GM23338 (cell line): ENCODE results near the gene TRIO. TPM values are rescaled to one million over a fixed set of nuclear protein-coding genes. Genes with fewer than 3 reads are reported as not detected.
A peak's percentile ranks its signal among the peaks of the same experiment; 100 is the strongest.

ENCODE experiments used
- ATAC-seq: fragments of 200-7000 bp; cut with Tn5 transposase; 3 replicates; pipeline ENCODE4 v1.9.1; 2020
- DNase-seq: peaks from one replicate; pipeline ENCODE4 v3.0.0-alpha.2; 2015; ENCODE audit warnings: low spot score
- H2AFZ ChIP-seq: fragments of 200-600 bp; sonication (generic); 2 replicates; pipeline ENCODE4 v1.8.0; 2016; ENCODE audit warnings: antibody characterized with exemption, mild to moderate bottlenecking, moderate library complexity
- H3F3A ChIP-seq: fragments of 200-600 bp; sonication (generic); replicated peaks from 2 replicates; pipeline ENCODE4 v1.8.0; 2017; ENCODE audit warnings: antibody characterized with exemption, mixed run types, low read depth
- H3K27ac ChIP-seq: fragments of 200-600 bp; sonication (generic); 2 replicates; pipeline ENCODE4 v1.6.1; 2016; ENCODE audit warnings: low read depth
- H3K27me3 ChIP-seq: fragments of 200-600 bp; sonication (generic); 2 replicates; pipeline ENCODE4 v1.8.0; 2016; ENCODE audit warnings: mild to moderate bottlenecking, mixed run types, moderate library complexity; ENCODE audit not compliant: insufficient read depth
- H3K36me3 ChIP-seq: fragments of 200-600 bp; sonication (generic); 2 replicates; pipeline ENCODE4 v1.8.0; 2016; ENCODE audit warnings: mild to moderate bottlenecking; ENCODE audit not compliant: insufficient read depth
- H3K4me1 ChIP-seq: fragments of 200-600 bp; sonication (generic); 2 replicates; pipeline ENCODE4 v1.8.0; 2016; ENCODE audit warnings: mild to moderate bottlenecking, moderate library complexity; ENCODE audit not compliant: insufficient read depth
- H3K4me2 ChIP-seq: fragments of 200-600 bp; sonication (generic); 2 replicates; pipeline ENCODE4 v1.7.1; 2017; ENCODE audit warnings: mixed run types
- H3K4me3 ChIP-seq: fragments of 200-600 bp; sonication (generic); 2 replicates; pipeline ENCODE4 v1.6.1; 2016; ENCODE audit warnings: mixed run types
- H3K79me2 ChIP-seq: fragments of 200-600 bp; sonication (generic); replicated peaks from 2 replicates; pipeline ENCODE4 v1.8.0; 2017; ENCODE audit warnings: mild to moderate bottlenecking; ENCODE audit not compliant: insufficient read depth
- H3K9me2 ChIP-seq: fragments of 200-600 bp; sonication (generic); 2 replicates; pipeline ENCODE4 v1.8.0; 2017; ENCODE audit not compliant: insufficient read depth
- H4K20me1 ChIP-seq: fragments of 200-600 bp; sonication (generic); replicated peaks from 2 replicates; pipeline ENCODE4 v1.8.0; 2017; ENCODE audit warnings: mild to moderate bottlenecking; ENCODE audit not compliant: insufficient read depth
- H3K27ac Mint-ChIP-seq: 2 replicates; pipeline ENCODE4 v1.8.0; 2020; ENCODE audit warnings: inconsistent platforms, mild to moderate bottlenecking, moderate library complexity, mixed read lengths
- H3K27me3 Mint-ChIP-seq: 3 replicates; pipeline ENCODE4 v1.8.0; 2022; ENCODE audit warnings: low read depth, mild to moderate bottlenecking, moderate library complexity, mixed read lengths, inconsistent platforms; ENCODE audit not compliant: insufficient read depth, poor library complexity
- H3K36me3 Mint-ChIP-seq: 3 replicates; pipeline ENCODE4 v1.8.0; 2021; ENCODE audit warnings: low read depth, mild to moderate bottlenecking, inconsistent platforms, moderate library complexity, mixed read lengths
- H3K4me1 Mint-ChIP-seq: 3 replicates; pipeline ENCODE4 v1.8.0; 2020; ENCODE audit warnings: mild to moderate bottlenecking, inconsistent platforms, mixed read lengths
- H3K4me3 Mint-ChIP-seq: 3 replicates; pipeline ENCODE4 v1.8.0; 2021; ENCODE audit warnings: moderate library complexity, mild to moderate bottlenecking, inconsistent platforms, mixed read lengths
- H3K9me3 Mint-ChIP-seq: 3 replicates; pipeline ENCODE4 v1.8.0; 2020; ENCODE audit warnings: moderate library complexity, mild to moderate bottlenecking, inconsistent platforms, mixed read lengths
- CREB1 ChIP-seq: fragments of 250-450 bp; sonication (Bioruptor Pico); IDR thresholded peaks from 2 replicates; pipeline ENCODE4 v1.5.0; 2020; ENCODE audit warnings: low read depth, mild to moderate bottlenecking, moderate library complexity
- ETS1 ChIP-seq: IDR thresholded peaks from 2 replicates; pipeline ENCODE4 v1.6.1; 2016; ENCODE audit warnings: antibody characterized with exemption
- EZH2 ChIP-seq: fragments of 200-600 bp; sonication (generic); IDR thresholded peaks from one replicate; pipeline ENCODE4 v1.8.0; 2017; ENCODE audit warnings: antibody characterized with exemption, mild to moderate bottlenecking, low read depth; ENCODE audit not compliant: unreplicated experiment
- EZH2phosphoT487 ChIP-seq: fragments of 200-600 bp; sonication (generic); IDR thresholded peaks from one replicate; pipeline ENCODE4 v1.8.1; 2018; ENCODE audit warnings: antibody characterized with exemption; ENCODE audit not compliant: unreplicated experiment
- JUNB ChIP-seq: IDR thresholded peaks from one replicate; pipeline ENCODE4 v1.6.1; 2016; ENCODE audit warnings: antibody characterized with exemption; ENCODE audit not compliant: unreplicated experiment
- NANOG ChIP-seq: IDR thresholded peaks from 2 replicates; pipeline ENCODE4 v1.6.1; 2016; ENCODE audit warnings: antibody characterized with exemption, borderline replicate concordance
- POLR2AphosphoS5 ChIP-seq: IDR thresholded peaks from 2 replicates; pipeline ENCODE4 v1.6.1; 2016; ENCODE audit warnings: antibody characterized with exemption, low read depth
- STAT1 ChIP-seq: IDR thresholded peaks from one replicate; pipeline ENCODE4 v1.6.1; 2016; ENCODE audit warnings: antibody characterized with exemption; ENCODE audit not compliant: unreplicated experiment
- ZNF114 ChIP-seq: fragments of 250-450 bp; sonication (Bioruptor Pico); IDR thresholded peaks from 2 replicates; pipeline ENCODE4 v1.5.0; 2020; ENCODE audit warnings: mild to moderate bottlenecking, moderate library complexity
- ZNF331 ChIP-seq: fragments of 250-450 bp; sonication (Bioruptor Pico); IDR thresholded peaks from 2 replicates; pipeline ENCODE4 v1.5.0; 2020; ENCODE audit warnings: low read depth, mild to moderate bottlenecking, moderate library complexity
- polyA plus RNA-seq: library from polyadenylated mRNA; unstranded; fragments of >200 nt; fragmentation: Nextera tagmentation; extraction: Ambion mirVana; gene quantifications from 2 replicates; pipeline ENCODE4 v1.2.1, GENCODE V29; 2016
- total RNA-seq: library from RNA; depleted of rRNA; stranded (reverse); fragments of >200 nt; shearing (Covaris generic); gene quantifications from 2 replicates; pipeline ENCODE4 v1.2.3, GENCODE V29; 2014
- TF ChIP-seq, protein P1 (sequence below): fragments of 250-450 bp; sonication (Bioruptor Pico); IDR thresholded peaks from 2 replicates; pipeline ENCODE4 v1.5.0; 2020; ENCODE audit warnings: mild to moderate bottlenecking, moderate library complexity
- TF ChIP-seq, protein P2 (sequence below): IDR thresholded peaks from one replicate; pipeline ENCODE4 v1.6.1; 2018; ENCODE audit warnings: antibody characterized with exemption; ENCODE audit not compliant: unreplicated experiment
- TF ChIP-seq, protein P3 (sequence below), 2 experiments: fragments of 200-600 bp in 1 of 2; sonication (generic) in 1 of 2; conservative IDR thresholded peaks; 2 replicates each; pipeline versions ENCODE4 v1.5.1 to v1.6.1; 2016 to 2017; ENCODE audit warnings: antibody characterized with exemption in 2 of 2, low read depth in 2 of 2, mild to moderate bottlenecking in 2 of 2, moderate library complexity in 1 of 2

TRIO gene
- total and polyA plus RNA-seq, 2 experiments from 2014 or later: 13.8 to 113 TPM

- H3K27ac ChIP-seq: peak overlapping the region; percentile 34
- H3K4me1 ChIP-seq: peaks cover 9% of the 10 kb centered on the region; the same call in 1 of the 2 replicates
- no peaks in the 10 kb centered on the region for H3K27me3 ChIP-seq
- no peaks in the 10 kb centered on the region for H3K27me3 Mint-ChIP-seq
- DNase-seq: no peak
- peaks cover 3% of the 10 kb centered on the region; the same call in 1 of the 2 replicates for H4K20me1 ChIP-seq
- peaks cover 16% of the 10 kb centered on the region; the same call in 2 of the 3 replicates for H3K36me3 Mint-ChIP-seq
- H3K79me2 ChIP-seq: no peaks in the 10 kb centered on the region
- no peak overlapping the region for H2AFZ ChIP-seq
- no peaks in the 10 kb centered on the region for H3K36me3 ChIP-seq
- no peak overlapping the region for H3K4me3 Mint-ChIP-seq
- H3K27ac Mint-ChIP-seq: 0 out of 2 replicates have a peak overlapping the region, but pooled peaks have one; percentile 87
- no peaks in the 10 kb centered on the region; the same call in 2 of the 3 replicates for H3K9me3 Mint-ChIP-seq
- no peak overlapping the region for H3K4me2 ChIP-seq
- no peak overlapping the region for H3K4me3 ChIP-seq
- peaks cover 47% of the 10 kb centered on the region for H3K4me1 Mint-ChIP-seq
- TF ChIP-seq POLR2AphosphoS5 (no peak), ETS1 (no peak), JUNB (no peak), EZH2 (no peak), STAT1 (no peak), NANOG (no peak), ZNF331 (CRISPR knock-in tag) (no peak), ZNF114 (no peak), CREB1 (CRISPR knock-in tag) (no peak), EZH2phosphoT487 (no peak)
- TF ChIP-seq, protein P1, sequence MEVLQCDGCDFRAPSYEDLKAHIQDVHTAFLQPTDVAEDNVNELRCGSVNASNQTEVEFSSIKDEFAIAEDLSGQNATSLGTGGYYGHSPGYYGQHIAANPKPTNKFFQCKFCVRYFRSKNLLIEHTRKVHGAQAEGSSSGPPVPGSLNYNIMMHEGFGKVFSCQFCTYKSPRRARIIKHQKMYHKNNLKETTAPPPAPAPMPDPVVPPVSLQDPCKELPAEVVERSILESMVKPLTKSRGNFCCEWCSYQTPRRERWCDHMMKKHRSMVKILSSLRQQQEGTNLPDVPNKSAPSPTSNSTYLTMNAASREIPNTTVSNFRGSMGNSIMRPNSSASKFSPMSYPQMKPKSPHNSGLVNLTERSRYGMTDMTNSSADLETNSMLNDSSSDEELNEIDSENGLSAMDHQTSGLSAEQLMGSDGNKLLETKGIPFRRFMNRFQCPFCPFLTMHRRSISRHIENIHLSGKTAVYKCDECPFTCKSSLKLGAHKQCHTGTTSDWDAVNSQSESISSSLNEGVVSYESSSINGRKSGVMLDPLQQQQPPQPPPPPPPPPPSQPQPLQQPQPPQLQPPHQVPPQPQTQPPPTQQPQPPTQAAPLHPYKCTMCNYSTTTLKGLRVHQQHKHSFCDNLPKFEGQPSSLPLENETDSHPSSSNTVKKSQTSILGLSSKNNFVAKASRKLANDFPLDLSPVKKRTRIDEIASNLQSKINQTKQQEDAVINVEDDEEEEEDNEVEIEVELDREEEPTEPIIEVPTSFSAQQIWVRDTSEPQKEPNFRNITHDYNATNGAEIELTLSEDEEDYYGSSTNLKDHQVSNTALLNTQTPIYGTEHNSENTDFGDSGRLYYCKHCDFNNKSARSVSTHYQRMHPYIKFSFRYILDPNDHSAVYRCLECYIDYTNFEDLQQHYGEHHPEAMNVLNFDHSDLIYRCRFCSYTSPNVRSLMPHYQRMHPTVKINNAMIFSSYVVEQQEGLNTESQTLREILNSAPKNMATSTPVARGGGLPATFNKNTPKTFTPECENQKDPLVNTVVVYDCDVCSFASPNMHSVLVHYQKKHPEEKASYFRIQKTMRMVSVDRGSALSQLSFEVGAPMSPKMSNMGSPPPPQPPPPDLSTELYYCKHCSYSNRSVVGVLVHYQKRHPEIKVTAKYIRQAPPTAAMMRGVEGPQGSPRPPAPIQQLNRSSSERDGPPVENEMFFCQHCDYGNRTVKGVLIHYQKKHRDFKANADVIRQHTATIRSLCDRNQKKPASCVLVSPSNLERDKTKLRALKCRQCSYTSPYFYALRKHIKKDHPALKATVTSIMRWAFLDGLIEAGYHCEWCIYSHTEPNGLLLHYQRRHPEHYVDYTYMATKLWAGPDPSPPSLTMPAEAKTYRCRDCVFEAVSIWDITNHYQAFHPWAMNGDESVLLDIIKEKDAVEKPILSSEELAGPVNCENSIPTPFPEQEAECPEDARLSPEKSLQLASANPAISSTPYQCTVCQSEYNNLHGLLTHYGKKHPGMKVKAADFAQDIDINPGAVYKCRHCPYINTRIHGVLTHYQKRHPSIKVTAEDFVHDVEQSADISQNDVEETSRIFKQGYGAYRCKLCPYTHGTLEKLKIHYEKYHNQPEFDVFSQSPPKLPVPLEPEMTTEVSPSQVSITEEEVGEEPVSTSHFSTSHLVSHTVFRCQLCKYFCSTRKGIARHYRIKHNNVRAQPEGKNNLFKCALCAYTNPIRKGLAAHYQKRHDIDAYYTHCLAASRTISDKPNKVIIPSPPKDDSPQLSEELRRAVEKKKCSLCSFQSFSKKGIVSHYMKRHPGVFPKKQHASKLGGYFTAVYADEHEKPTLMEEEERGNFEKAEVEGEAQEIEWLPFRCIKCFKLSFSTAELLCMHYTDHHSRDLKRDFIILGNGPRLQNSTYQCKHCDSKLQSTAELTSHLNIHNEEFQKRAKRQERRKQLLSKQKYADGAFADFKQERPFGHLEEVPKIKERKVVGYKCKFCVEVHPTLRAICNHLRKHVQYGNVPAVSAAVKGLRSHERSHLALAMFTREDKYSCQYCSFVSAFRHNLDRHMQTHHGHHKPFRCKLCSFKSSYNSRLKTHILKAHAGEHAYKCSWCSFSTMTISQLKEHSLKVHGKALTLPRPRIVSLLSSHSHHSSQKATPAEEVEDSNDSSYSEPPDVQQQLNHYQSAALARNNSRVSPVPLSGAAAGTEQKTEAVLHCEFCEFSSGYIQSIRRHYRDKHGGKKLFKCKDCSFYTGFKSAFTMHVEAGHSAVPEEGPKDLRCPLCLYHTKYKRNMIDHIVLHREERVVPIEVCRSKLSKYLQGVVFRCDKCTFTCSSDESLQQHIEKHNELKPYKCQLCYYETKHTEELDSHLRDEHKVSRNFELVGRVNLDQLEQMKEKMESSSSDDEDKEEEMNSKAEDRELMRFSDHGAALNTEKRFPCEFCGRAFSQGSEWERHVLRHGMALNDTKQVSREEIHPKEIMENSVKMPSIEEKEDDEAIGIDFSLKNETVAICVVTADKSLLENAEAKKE (CRISPR knock-in tag): no peak
- TF ChIP-seq, protein P2, sequence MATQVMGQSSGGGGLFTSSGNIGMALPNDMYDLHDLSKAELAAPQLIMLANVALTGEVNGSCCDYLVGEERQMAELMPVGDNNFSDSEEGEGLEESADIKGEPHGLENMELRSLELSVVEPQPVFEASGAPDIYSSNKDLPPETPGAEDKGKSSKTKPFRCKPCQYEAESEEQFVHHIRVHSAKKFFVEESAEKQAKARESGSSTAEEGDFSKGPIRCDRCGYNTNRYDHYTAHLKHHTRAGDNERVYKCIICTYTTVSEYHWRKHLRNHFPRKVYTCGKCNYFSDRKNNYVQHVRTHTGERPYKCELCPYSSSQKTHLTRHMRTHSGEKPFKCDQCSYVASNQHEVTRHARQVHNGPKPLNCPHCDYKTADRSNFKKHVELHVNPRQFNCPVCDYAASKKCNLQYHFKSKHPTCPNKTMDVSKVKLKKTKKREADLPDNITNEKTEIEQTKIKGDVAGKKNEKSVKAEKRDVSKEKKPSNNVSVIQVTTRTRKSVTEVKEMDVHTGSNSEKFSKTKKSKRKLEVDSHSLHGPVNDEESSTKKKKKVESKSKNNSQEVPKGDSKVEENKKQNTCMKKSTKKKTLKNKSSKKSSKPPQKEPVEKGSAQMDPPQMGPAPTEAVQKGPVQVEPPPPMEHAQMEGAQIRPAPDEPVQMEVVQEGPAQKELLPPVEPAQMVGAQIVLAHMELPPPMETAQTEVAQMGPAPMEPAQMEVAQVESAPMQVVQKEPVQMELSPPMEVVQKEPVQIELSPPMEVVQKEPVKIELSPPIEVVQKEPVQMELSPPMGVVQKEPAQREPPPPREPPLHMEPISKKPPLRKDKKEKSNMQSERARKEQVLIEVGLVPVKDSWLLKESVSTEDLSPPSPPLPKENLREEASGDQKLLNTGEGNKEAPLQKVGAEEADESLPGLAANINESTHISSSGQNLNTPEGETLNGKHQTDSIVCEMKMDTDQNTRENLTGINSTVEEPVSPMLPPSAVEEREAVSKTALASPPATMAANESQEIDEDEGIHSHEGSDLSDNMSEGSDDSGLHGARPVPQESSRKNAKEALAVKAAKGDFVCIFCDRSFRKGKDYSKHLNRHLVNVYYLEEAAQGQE: no peak
- TF ChIP-seq, protein P3, sequence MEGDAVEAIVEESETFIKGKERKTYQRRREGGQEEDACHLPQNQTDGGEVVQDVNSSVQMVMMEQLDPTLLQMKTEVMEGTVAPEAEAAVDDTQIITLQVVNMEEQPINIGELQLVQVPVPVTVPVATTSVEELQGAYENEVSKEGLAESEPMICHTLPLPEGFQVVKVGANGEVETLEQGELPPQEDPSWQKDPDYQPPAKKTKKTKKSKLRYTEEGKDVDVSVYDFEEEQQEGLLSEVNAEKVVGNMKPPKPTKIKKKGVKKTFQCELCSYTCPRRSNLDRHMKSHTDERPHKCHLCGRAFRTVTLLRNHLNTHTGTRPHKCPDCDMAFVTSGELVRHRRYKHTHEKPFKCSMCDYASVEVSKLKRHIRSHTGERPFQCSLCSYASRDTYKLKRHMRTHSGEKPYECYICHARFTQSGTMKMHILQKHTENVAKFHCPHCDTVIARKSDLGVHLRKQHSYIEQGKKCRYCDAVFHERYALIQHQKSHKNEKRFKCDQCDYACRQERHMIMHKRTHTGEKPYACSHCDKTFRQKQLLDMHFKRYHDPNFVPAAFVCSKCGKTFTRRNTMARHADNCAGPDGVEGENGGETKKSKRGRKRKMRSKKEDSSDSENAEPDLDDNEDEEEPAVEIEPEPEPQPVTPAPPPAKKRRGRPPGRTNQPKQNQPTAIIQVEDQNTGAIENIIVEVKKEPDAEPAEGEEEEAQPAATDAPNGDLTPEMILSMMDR (conservative IDR thresholded peaks at IDR 0.05; ENCODE audit: low read depth in 2 of 2): no peak
- H3F3A ChIP-seq: 0 out of 2 replicates have a peak, but pooled peaks cover 6% of the 10 kb centered on the region
- ATAC-seq: no peak
- H3K9me2 ChIP-seq: no peaks in the 10 kb centered on the region
Measured at GRCh38 chr5:14428302-14429081, 285.4 kb downstream of the TRIO start.
